Nephron (organoid): ENCODE data around the gene C4A.

ENCODE experiments used
- H3K27ac Mint-ChIP-seq, 3 experiments: 2 replicates each; pipeline ENCODE4 v1.8.0; 2020; ENCODE audit warnings: mixed read lengths in 3 of 3, mild to moderate bottlenecking in 2 of 3, moderate library complexity in 1 of 3
- H3K27me3 Mint-ChIP-seq: 2 replicates; pipeline ENCODE4 v1.8.0; 2021; ENCODE audit warnings: low read depth, mild to moderate bottlenecking, moderate library complexity, mixed read lengths
- H3K36me3 Mint-ChIP-seq: 2 replicates; pipeline ENCODE4 v1.8.0; 2020; ENCODE audit warnings: low read depth, mixed read lengths
- H3K4me1 Mint-ChIP-seq: 2 replicates; pipeline ENCODE4 v1.8.0; 2020; ENCODE audit warnings: mixed read lengths
- H3K4me3 Mint-ChIP-seq, 3 experiments: 2 replicates each; pipeline ENCODE4 v1.8.0; 2020; ENCODE audit warnings: mild to moderate bottlenecking in 3 of 3, mixed read lengths in 3 of 3, moderate library complexity in 2 of 3
- H3K9me3 Mint-ChIP-seq: 2 replicates; pipeline ENCODE4 v1.8.0; 2020; ENCODE audit warnings: mixed read lengths
- TF ChIP-seq, protein P1 (sequence below), 3 experiments: fragments of 200-600 bp; sonication (generic); IDR thresholded peaks; one replicate each; pipeline ENCODE4 v1.5.0; 2021; ENCODE audit warnings: antibody characterized with exemption in 3 of 3; ENCODE audit not compliant: unreplicated experiment in 3 of 3

Gene C4A

DNA sequence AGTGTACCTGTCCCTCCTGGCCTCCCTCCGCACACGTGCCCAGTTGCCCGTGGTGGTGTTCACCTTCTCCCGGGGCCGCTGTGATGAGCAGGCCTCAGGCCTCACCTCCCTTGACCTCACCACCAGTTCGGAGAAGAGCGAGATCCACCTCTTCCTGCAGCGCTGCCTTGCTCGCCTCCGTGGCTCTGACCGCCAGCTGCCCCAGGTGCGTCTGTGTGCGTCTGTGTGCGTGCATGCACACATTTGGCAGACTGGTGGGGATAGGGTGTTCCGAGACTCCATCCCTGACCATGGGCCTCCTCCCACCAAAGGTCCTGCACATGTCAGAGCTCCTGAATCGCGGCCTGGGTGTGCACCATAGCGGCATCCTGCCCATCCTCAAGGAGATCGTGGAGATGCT lies 17.9 kb upstream of the C4A start:
- peaks cover 43% of the 10 kb centered on the region for H3K36me3 Mint-ChIP-seq
- no peak overlapping the region for H3K27ac Mint-ChIP-seq
- peaks cover 4% of the 10 kb centered on the region for H3K4me1 Mint-ChIP-seq
- TF ChIP-seq, protein P1, sequence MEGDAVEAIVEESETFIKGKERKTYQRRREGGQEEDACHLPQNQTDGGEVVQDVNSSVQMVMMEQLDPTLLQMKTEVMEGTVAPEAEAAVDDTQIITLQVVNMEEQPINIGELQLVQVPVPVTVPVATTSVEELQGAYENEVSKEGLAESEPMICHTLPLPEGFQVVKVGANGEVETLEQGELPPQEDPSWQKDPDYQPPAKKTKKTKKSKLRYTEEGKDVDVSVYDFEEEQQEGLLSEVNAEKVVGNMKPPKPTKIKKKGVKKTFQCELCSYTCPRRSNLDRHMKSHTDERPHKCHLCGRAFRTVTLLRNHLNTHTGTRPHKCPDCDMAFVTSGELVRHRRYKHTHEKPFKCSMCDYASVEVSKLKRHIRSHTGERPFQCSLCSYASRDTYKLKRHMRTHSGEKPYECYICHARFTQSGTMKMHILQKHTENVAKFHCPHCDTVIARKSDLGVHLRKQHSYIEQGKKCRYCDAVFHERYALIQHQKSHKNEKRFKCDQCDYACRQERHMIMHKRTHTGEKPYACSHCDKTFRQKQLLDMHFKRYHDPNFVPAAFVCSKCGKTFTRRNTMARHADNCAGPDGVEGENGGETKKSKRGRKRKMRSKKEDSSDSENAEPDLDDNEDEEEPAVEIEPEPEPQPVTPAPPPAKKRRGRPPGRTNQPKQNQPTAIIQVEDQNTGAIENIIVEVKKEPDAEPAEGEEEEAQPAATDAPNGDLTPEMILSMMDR (IDR thresholded peaks at IDR 0.05; ENCODE audit: unreplicated experiment in 3 of 3), result no peak
- no peaks in the 10 kb centered on the region for H3K27me3 Mint-ChIP-seq
- H3K4me3 Mint-ChIP-seq, result peak overlapping the region in 1 of 3 experiments; percentile 13
- H3K9me3 Mint-ChIP-seq, result no peaks in the 10 kb centered on the region

DNA sequence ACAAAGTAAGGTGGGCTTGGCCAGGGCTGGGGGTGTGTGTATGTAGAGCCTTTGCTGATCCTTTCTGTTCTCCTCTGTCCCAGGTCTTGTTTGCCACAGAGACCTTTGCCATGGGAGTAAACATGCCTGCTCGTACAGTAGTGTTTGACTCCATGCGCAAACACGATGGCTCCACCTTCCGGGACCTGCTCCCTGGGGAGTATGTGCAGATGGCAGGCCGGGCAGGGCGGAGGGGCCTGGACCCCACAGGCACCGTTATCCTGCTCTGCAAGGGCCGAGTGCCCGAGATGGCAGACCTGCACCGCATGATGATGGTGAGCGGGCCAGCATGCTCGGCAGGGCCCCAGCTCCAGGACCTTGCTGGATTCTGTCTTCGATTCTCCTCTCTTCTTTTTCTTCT lies 16.2 kb upstream of the C4A start:
- H3K27ac Mint-ChIP-seq, result no peak overlapping the region

DNA sequence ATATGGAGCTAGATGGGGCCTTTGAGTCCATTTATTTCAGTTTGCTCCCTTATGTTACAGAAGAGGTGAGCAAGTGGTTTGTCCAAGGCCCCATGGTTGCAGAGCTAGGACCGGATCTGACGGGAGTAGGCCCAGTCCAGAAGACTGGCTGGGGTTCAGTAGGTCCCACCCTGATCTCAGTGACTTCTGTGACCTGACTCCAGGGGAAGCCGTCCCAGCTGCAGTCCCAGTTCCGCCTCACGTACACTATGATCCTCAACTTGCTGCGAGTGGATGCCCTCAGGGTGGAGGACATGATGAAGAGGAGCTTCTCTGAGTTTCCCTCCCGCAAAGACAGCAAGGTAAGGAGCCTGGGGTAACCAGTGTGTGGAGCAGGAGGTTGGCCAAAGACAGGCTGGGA lies 15.4 kb upstream of the C4A start:
- no peak overlapping the region for H3K27ac Mint-ChIP-seq
- H3K4me1 Mint-ChIP-seq, result peaks cover 8% of the 10 kb centered on the region
- H3K4me3 Mint-ChIP-seq, result no peak overlapping the region
- TF ChIP-seq, protein P1 (IDR thresholded peaks at IDR 0.05; ENCODE audit: unreplicated experiment in 3 of 3), result no peak
- no peaks in the 10 kb centered on the region for H3K9me3 Mint-ChIP-seq
- peaks cover 44% of the 10 kb centered on the region for H3K36me3 Mint-ChIP-seq
- H3K27me3 Mint-ChIP-seq, result no peaks in the 10 kb centered on the region

More for the DNA sequence above, 16.2 kb upstream of the C4A start:
- Mint-ChIP-seq H3K27me3 (no peaks in the 10 kb centered on the region), H3K36me3 (peaks cover 46% of the 10 kb centered on the region), H3K9me3 (no peaks in the 10 kb centered on the region), H3K4me1 (peaks cover 8% of the 10 kb centered on the region), H3K4me3 (no peak overlapping the region)
- TF ChIP-seq, protein P1 (IDR thresholded peaks at IDR 0.05; ENCODE audit: unreplicated experiment in 3 of 3), result no peak

DNA sequence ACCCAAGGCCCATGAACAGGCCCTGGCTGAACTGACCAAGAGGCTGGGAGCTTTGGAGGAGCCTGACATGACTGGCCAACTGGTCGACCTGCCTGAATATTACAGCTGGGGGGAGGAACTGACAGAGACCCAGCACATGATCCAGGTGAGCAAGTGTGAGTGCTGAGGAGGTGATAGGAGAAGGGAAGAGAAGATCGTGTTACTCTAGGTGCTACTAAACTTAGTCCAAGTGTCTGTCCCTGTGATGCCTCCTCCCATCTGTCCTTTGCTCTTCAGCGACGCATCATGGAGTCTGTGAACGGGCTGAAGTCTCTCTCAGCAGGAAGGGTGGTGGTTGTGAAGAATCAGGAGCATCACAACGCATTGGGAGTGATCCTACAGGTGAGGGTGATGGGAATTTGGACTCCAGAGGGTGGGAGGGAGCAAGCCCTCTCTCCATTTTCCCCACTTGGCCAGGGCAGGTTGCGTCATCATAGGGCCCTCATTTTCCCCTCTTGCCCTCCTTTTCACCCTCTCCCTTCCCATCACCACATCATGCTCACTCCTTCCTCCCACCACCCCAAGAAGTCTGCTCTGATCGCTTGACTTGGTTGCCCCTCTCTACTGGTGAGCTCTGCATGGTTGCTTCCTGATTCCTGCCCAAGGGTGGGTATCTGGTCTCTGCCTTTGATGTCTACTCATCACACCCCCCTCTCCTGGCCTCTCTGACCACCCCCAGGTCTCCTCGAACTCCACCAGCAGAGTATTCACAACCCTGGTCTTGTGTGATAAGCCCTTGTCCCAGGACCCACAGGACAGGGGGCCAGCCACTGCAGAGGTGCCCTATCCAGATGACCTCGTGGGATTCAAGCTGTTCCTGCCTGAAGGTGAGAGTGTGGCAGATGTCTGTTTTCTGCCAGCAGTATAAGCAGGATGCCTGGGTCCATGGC lies 14.6 kb upstream of the C4A start:
- Mint-ChIP-seq H3K4me1 (peaks cover 15% of the 10 kb centered on the region), H3K27ac (no peak overlapping the region), H3K9me3 (no peaks in the 10 kb centered on the region), H3K36me3 (peaks cover 36% of the 10 kb centered on the region), H3K4me3 (peak overlapping the region in 1 of 3 experiments; percentile 21), H3K27me3 (no peaks in the 10 kb centered on the region)
- TF ChIP-seq, protein P1 (IDR thresholded peaks at IDR 0.05; ENCODE audit: unreplicated experiment in 3 of 3), result no peak

DNA sequence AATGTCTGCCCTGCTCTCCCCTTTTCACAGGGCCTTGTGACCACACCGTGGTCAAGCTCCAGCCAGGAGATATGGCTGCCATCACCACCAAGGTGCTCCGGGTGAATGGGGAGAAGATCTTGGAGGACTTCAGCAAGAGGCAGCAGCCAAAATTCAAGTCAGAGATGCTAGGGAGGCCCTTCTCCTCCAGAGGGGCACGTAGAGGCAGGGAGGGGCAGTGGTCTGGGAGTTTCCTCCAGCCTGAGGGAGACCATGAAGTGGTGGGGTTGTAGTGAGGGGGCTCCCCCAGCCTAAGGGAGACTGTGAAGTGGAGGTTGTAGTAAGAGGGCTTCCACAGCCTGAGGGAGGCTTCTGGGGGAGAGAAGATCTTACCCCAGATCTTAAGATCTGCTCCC lies 13.9 kb upstream of the C4A start:
- H3K4me3 Mint-ChIP-seq, result peak overlapping the region in 2 of 3 experiments; percentile 19 to 29
- H3K36me3 Mint-ChIP-seq, result peaks cover 34% of the 10 kb centered on the region
- H3K4me1 Mint-ChIP-seq, result peaks cover 20% of the 10 kb centered on the region
- H3K27me3 Mint-ChIP-seq, result no peaks in the 10 kb centered on the region
- no peak overlapping the region for H3K27ac Mint-ChIP-seq
- TF ChIP-seq, protein P1 (IDR thresholded peaks at IDR 0.05; ENCODE audit: unreplicated experiment in 3 of 3), result no peak
- H3K9me3 Mint-ChIP-seq, result no peaks in the 10 kb centered on the region

DNA sequence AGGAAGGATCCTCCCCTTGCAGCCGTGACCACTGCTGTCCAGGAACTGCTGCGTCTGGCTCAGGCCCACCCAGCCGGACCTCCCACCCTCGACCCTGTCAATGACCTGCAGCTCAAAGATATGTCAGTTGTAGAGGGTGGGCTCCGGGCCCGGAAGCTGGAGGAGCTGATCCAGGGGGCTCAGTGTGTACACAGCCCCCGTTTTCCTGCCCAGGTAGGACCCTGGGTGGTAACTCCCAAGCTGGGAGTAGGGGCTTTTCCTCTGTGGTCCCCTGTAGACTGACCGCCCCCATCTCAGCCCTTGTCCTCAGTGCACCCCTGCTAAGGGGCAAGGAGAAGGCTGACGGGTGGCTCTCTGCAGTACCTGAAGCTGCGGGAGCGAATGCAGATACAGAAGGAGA lies 13.5 kb upstream of the C4A start:
- TF ChIP-seq, protein P1 (IDR thresholded peaks at IDR 0.05; ENCODE audit: unreplicated experiment in 3 of 3), result no peak
- H3K4me1 Mint-ChIP-seq, result peaks cover 24% of the 10 kb centered on the region

More for the DNA sequence above, 13.5 kb upstream of the C4A start:
- Mint-ChIP-seq H3K27me3 (no peaks in the 10 kb centered on the region), H3K27ac (no peak overlapping the region), H3K4me3 (no peak overlapping the region), H3K36me3 (peaks cover 36% of the 10 kb centered on the region), H3K9me3 (no peaks in the 10 kb centered on the region)
